Stimulated activated CD8-positive, alpha-beta memory T cell treated with anti-CD3 and anti-CD28 coated beads, Interleukin-12 subunit alpha, Interleukin-12 subunit beta, amount 100 ng/mL, for 1 hour (primary cell): Measurements from ENCODE around the gene CDT1.

Source experiments
- DNase-seq: peaks from one replicate; pipeline ENCODE4 v3.0.0-alpha.2; 2020; ENCODE audit warnings: low read depth

Gene CDT1

GRCh38 chr16:88836791-88837190 is 33.2 kb downstream of the CDT1 start:
- DNase-seq = no peak

GRCh38 chr16:88837806-88838205 is 34.2 kb downstream of the CDT1 start:
- DNase-seq = no peak

GRCh38 chr16:88838566-88838965 is 35.0 kb downstream of the CDT1 start:
- no peak for DNase-seq

- no peak for DNase-seq
These were observed 35.5 kb downstream of the CDT1 start for GRCh38 chr16:88839026-88839529.

GRCh38 chr16:88839745-88840599 is 36.4 kb downstream of the CDT1 start:
- no peak for DNase-seq

GRCh38 chr16:88840600-88841215 is 37.1 kb downstream of the CDT1 start:
- DNase-seq = no peak

GRCh38 chr16:88841521-88842307 is 38.1 kb downstream of the CDT1 start:
- no peak for DNase-seq

GRCh38 chr16:88842308-88842756 is 38.7 kb downstream of the CDT1 start:
- DNase-seq = no peak

- DNase-seq = no peak
These were observed 39.2 kb downstream of the CDT1 start for GRCh38 chr16:88842806-88843205.

- DNase-seq = no peak
These were observed 39.7 kb downstream of the CDT1 start for GRCh38 chr16:88843256-88843655.

GRCh38 chr16:88844419-88845036 is 40.9 kb downstream of the CDT1 start:
- no peak for DNase-seq

GRCh38 chr16:88846088-88846487 is 42.5 kb downstream of the CDT1 start:
- DNase-seq = no peak

GRCh38 chr16:88847654-88848053 is 44.1 kb downstream of the CDT1 start:
- DNase-seq = no peak

GRCh38 chr16:88848557-88848956 is 45.0 kb downstream of the CDT1 start:
- DNase-seq = no peak

GRCh38 chr16:88850531-88851199 is 47.1 kb downstream of the CDT1 start:
- no peak for DNase-seq

- DNase-seq = no peak
These were observed 48.0 kb downstream of the CDT1 start for GRCh38 chr16:88851616-88852015.

- DNase-seq = no peak
These were observed 49.8 kb downstream of the CDT1 start for GRCh38 chr16:88853325-88853941.

GRCh38 chr16:88854306-88855111 is 50.9 kb downstream of the CDT1 start:
- DNase-seq = no peak

- no peak for DNase-seq
These were observed 51.6 kb downstream of the CDT1 start for GRCh38 chr16:88855176-88855575.

GRCh38 chr16:88855736-88856121 is 52.1 kb downstream of the CDT1 start:
- no peak for DNase-seq
